Measurements from ENCODE around the gene APBB3. TPM values are rescaled to one million over a fixed set of nuclear protein-coding genes. Genes with fewer than 3 reads are reported as not detected.
"Not testable (repeated sequence)": the region's sequence is repeated elsewhere in the genome, so short reads cannot be mapped to it uniquely, and the experiment has no call there.

The APBB3 gene
- total RNA-seq, 6 donors from 2014 or later: 14.1 to 127 (median 28.4) TPM

DNA sequence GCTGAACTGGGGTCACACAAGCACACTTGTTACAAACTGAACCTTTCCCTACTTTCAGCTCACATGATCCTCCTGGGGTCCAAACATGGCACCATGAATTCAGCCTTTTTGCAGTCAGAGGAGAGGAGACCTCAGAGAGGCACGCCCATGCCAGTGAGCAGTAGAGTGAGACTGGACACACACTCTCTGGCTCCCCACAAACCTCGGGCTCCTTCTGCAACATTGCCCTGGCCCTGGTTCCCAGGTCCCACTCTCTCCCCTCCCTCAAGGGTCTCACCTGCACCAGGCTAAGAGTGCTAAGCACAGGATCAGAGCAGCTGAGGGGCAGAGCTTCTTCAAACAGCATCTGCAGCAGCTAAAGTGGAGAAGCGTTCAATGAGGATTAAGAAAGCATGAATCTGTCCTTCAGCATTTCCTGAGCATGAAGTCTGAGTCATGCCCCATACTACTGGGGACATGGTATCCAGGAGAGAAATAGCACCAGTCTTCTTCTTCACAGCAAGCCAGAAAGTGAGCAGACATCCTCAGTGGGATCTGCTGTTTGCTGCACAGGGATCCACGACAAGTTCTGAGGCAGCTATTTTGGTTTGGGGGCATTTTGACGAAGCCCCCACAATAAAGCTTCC is 27.5 kb upstream of the APBB3 start:
- Histone ChIP-seq H3K4me1 (peaks cover 32 to 47% (median 42%) of the 10 kb centered on the region in 4 donors), H3K4me3 (peak overlapping the region in 1 of 4 donors; percentile 14), H3K27me3 (no peaks in the 10 kb centered on the region), H3K9me3 (no peaks in the 10 kb centered on the region), H3K27ac (peak overlapping the region; percentile 28 to 73 (median 64)), H3K36me3 (no peaks in the 10 kb centered on the region)
- no peak for DNase-seq
- 75 to 86% methylated on average over 4 to 5 of the region's 5 CpGs for WGBS, 2 donors
- TF ChIP-seq POLR2A (IDR thresholded peaks at IDR 0.05): peak in 1 of 4 donors; percentile 43
- no peak for TF ChIP-seq EP300 (IDR thresholded peaks at IDR 0.05)
- ATAC-seq (ENCODE audit: low FRiP score in 2 of 2): peak in 1 of 2 donors; percentile 46

DNA sequence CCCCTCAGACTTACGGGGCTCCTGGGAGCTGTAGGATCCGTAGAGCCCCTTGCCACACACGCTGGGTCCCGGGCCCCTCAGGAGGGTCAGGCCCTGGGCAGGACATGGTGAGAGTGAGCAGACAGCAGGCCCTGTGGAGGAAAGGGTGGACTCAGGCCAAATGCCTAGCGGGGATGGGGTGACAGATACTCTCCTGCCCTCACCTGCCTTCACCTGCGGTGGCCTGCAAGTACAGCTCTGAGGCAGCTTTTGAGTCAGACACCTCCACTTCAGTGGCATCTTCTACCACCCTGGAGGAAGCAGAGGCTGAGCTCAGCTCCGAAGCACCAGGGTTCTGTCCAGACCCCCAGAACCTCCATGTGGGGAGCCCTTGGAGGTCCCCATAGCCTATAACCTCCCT is 26.5 kb upstream of the APBB3 start:
- H3K27ac ChIP-seq: peak overlapping the region in 3 of 4 donors; percentile 1 to 73 (median 63)
- H3K4me3 ChIP-seq: peak overlapping the region in 1 of 4 donors; percentile 14
- TF ChIP-seq EP300 (IDR thresholded peaks at IDR 0.05) (no peak), POLR2AphosphoS5 (IDR thresholded peaks at IDR 0.05) (no peak), POLR2A (IDR thresholded peaks at IDR 0.05) (no peak)
- TF ChIP-seq, protein P1, sequence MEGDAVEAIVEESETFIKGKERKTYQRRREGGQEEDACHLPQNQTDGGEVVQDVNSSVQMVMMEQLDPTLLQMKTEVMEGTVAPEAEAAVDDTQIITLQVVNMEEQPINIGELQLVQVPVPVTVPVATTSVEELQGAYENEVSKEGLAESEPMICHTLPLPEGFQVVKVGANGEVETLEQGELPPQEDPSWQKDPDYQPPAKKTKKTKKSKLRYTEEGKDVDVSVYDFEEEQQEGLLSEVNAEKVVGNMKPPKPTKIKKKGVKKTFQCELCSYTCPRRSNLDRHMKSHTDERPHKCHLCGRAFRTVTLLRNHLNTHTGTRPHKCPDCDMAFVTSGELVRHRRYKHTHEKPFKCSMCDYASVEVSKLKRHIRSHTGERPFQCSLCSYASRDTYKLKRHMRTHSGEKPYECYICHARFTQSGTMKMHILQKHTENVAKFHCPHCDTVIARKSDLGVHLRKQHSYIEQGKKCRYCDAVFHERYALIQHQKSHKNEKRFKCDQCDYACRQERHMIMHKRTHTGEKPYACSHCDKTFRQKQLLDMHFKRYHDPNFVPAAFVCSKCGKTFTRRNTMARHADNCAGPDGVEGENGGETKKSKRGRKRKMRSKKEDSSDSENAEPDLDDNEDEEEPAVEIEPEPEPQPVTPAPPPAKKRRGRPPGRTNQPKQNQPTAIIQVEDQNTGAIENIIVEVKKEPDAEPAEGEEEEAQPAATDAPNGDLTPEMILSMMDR (IDR thresholded peaks at IDR 0.05): no peak
- H3K4me1 ChIP-seq: peaks cover 24 to 38% (median 33%) of the 10 kb centered on the region in 4 donors
- ATAC-seq (ENCODE audit: low FRiP score in 2 of 2) (no peak), DNase-seq (no peak)
- no peaks in the 10 kb centered on the region for H3K9me3 ChIP-seq
- H3K27me3 ChIP-seq: no peaks in the 10 kb centered on the region
- no peaks in the 10 kb centered on the region for H3K36me3 ChIP-seq
- whole genome bisulfite sequencing, 2 donors: 89 to 92% methylated on average over 3 to 7 of the region's 7 CpGs

DNA sequence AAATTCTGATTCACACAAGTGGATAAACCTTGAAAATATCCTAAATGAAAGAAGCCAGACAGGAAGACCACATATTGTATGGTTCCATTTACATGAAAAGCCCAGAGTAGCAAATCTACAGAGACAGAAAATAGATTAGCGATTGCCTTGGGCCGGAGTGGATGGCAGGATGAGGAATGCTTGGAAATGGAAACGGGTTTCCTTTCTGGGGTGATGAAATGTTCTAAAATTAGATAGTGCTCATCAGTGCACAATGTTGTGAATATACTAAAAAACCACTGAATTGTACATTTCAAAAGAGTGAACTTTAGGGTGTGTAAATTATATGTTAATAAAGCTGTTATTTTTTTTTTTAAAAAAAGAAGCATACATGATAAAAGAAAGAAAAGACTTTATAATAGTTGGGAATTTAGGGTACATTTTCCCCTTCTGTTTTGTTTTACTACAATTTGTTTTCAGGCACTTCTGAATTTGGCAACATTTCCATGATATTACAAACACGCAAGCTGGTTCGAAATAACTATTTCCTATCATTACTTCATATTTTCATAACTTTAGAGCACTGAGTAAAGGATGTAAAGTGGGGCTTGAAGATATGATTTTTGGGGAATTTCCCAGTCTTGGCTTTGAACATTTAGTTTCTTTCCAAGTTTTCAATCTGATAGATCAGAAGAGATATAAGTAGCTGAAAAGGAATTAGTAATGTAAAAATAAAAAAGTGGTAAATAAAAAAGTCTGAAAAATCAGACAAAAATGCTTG is 24.1 kb upstream of the APBB3 start:
- ATAC-seq (ENCODE audit: low FRiP score in 2 of 2) (peak in 1 of 2 donors; percentile 74), DNase-seq (no peak)
- Histone ChIP-seq H3K4me1 (peaks cover 12 to 24% (median 16%) of the 10 kb centered on the region in 4 donors), H3K36me3 (no peaks in the 10 kb centered on the region), H3K27ac (peak overlapping the region; percentile 40 to 75 (median 58)), H3K4me3 (no peak overlapping the region), H3K9me3 (no peaks in the 10 kb centered on the region), H3K27me3 (no peaks in the 10 kb centered on the region)
- 41 to 44% methylated on average over 5 of the region's 5 CpGs for WGBS, 2 donors
- TF ChIP-seq POLR2AphosphoS5 (IDR thresholded peaks at IDR 0.05): no peak
- TF ChIP-seq POLR2A (IDR thresholded peaks at IDR 0.05): no peak
- TF ChIP-seq, protein P1 (IDR thresholded peaks at IDR 0.05): no peak
- TF ChIP-seq EP300 (IDR thresholded peaks at IDR 0.05): no peak

DNA sequence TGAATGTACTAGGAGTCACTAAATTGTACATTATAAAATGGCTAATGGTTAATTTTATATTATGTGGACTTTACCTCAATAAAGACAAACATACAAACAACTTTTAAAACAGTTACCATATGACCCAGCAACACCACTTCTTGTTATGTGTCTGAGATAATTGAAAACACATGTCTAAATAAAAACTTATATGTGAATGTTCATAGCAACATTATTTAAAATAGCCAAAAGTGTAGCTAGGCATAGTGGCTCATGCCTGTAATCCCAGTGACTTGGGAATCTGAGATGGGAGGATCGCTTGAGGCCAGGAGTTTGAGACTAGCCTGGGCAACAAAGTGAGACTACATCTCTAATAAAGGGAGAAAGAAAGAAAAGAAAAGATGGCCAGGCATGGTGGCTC is 23.1 kb upstream of the APBB3 start:
- H3K27ac ChIP-seq: peak overlapping the region in 1 of 4 donors; percentile 75
- H3K36me3 ChIP-seq: no peaks in the 10 kb centered on the region
- no peak for DNase-seq
- H3K27me3 ChIP-seq: no peaks in the 10 kb centered on the region
- TF ChIP-seq EP300 (IDR thresholded peaks at IDR 0.05): no peak
- TF ChIP-seq POLR2AphosphoS5 (IDR thresholded peaks at IDR 0.05): no peak
- TF ChIP-seq, protein P1 (IDR thresholded peaks at IDR 0.05): no peak
- TF ChIP-seq POLR2A (IDR thresholded peaks at IDR 0.05): no peak
- no peaks in the 10 kb centered on the region for H3K9me3 ChIP-seq
- H3K4me1 ChIP-seq: peaks cover 12 to 24% (median 16%) of the 10 kb centered on the region in 4 donors
- H3K4me3 ChIP-seq: no peak overlapping the region
- 92 to 100% methylated on average over 1 of the region's 1 CpG for WGBS, 2 donors
- no peak for ATAC-seq (ENCODE audit: low FRiP score in 2 of 2)

DNA sequence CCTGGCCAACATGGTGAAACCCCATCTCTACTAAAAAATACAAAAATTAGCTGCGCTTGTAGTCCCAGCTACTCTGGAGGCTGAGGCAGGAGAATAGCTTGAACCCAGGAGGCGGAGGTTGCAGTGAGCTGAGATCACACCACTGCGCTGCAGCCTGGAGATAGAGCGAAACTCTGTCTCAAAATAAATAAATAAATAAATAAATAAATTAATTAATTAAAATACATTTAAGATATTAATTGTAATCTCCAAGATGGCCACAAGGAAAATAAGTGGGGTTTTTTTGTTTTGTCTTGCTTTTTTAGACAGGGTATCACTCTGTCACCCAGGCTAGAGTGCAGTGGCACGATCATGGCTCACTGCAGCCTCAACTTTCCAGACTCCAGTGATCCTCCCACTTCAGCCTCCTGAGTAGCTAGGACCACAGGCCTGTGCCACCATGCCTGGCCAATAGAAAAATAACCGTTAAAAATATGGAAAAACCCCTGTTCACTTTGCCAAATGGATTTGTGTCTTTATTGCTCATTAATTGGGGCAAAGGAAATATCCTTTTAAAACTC is 14.9 kb upstream of the APBB3 start:
- ATAC-seq (ENCODE audit: low FRiP score in 2 of 2); H3K27ac ChIP-seq; DNase-seq; H3K4me3 ChIP-seq; H3K27me3 ChIP-seq; H3K36me3 ChIP-seq; H3K9me3 ChIP-seq: not testable (repeated sequence)
- peaks cover 8 to 25% (median 17%) of the 10 kb centered on the region in 4 donors for H3K4me1 ChIP-seq
- WGBS, 2 donors: 95 to 96% methylated on average over 6 of the region's 6 CpGs
